Activated CD4-positive, CD25-positive, alpha-beta regulatory T cell treated with anti-CD3 and anti-CD28 coated beads, Interleukin-2, amount 50 U/mL, for 24 hours (primary cell): ENCODE data around the gene ELANE.
"Not testable (repeated sequence)": the region's sequence is repeated elsewhere in the genome, so short reads cannot be mapped to it uniquely, and the experiment has no call there.

Experiments
- ATAC-seq, 2 donors: fragments of 150-1000 bp; cut with Tn5 transposase; one replicate each; pipeline ENCODE4 v1.10.0; 2021; ENCODE audit warnings: mild to moderate bottlenecking in 1 of 2, moderate library complexity in 1 of 2

ELANE gene

GRCh38 chr19:863315-863620 lies 11.2 kb downstream of the ELANE start:
- no peak for ATAC-seq

GRCh38 chr19:866769-867300 lies 14.7 kb downstream of the ELANE start:
- no peak for ATAC-seq

- ATAC-seq, result no peak
These were observed 15.2 kb downstream of the ELANE start for GRCh38 chr19:867301-867793.

GRCh38 chr19:867855-868457 lies 15.9 kb downstream of the ELANE start:
- ATAC-seq, result no peak

- no peak for ATAC-seq
These were observed 16.5 kb downstream of the ELANE start for GRCh38 chr19:868458-869244.

GRCh38 chr19:869245-870177 lies 17.4 kb downstream of the ELANE start:
- ATAC-seq, result no peak

- ATAC-seq, result no peak
These were observed 18.2 kb downstream of the ELANE start for GRCh38 chr19:870314-870713.

GRCh38 chr19:870963-871401 lies 18.9 kb downstream of the ELANE start:
- no peak for ATAC-seq

- ATAC-seq, result peak in 1 of 2 donors; percentile 4
These were observed 19.6 kb downstream of the ELANE start for GRCh38 chr19:871446-872265.

- peak; percentile 73 to 82 for ATAC-seq
These were observed 20.3 kb downstream of the ELANE start for GRCh38 chr19:872266-872951.

GRCh38 chr19:873084-873483 lies 21.0 kb downstream of the ELANE start:
- peak; percentile 50 to 74 for ATAC-seq

GRCh38 chr19:873561-874041 lies 21.5 kb downstream of the ELANE start:
- ATAC-seq, result no peak

GRCh38 chr19:875265-875879 lies 23.3 kb downstream of the ELANE start:
- ATAC-seq, result no peak

- no peak for ATAC-seq
These were observed 24.0 kb downstream of the ELANE start for GRCh38 chr19:876089-876488.

GRCh38 chr19:876780-877314 lies 24.7 kb downstream of the ELANE start:
- ATAC-seq, result no peak

- not testable (repeated sequence) for ATAC-seq
These were observed 26.0 kb downstream of the ELANE start for GRCh38 chr19:877992-878660.

- ATAC-seq, result not testable (repeated sequence)
These were observed 26.9 kb downstream of the ELANE start for GRCh38 chr19:878751-879561.

- no peak for ATAC-seq
These were observed 27.8 kb downstream of the ELANE start for GRCh38 chr19:879711-880438.
